Measurements from ENCODE around the gene TGM2.

The TGM2 gene

GRCh38 chr20:38170826-38171674, 6.0 kb upstream of the TGM2 start:
- TF ChIP-seq EZH2phosphoT487 (IDR thresholded peaks at IDR 0.05; ENCODE audit: low read length): no peak
- no peak for TF ChIP-seq EZH2 (optimal IDR thresholded peaks at IDR 0.05; ENCODE audit: low read depth, low read length)
- TF ChIP-seq CTCF (IDR thresholded peaks at IDR 0.05; ENCODE audit: low read length): no peak
- Histone ChIP-seq H3K4me1 (ENCODE audit: low read length) (peaks cover 10% of the 10 kb centered on the region; the same call in 1 of the 2 replicates), H3F3A (ENCODE audit: insufficient read depth, low read length) (no peaks in the 10 kb centered on the region), H3K9ac (ENCODE audit: low read length) (no peak overlapping the region), H3K79me2 (ENCODE audit: low read length) (no peaks in the 10 kb centered on the region), H3K9me2 (replicated peaks; ENCODE audit: insufficient read depth, low read length) (no peaks in the 10 kb centered on the region), H3K27me3 (replicated peaks; ENCODE audit: insufficient read depth, low read length) (no peaks in the 10 kb centered on the region), H3K4me3 (ENCODE audit: low read length) (no peak overlapping the region), H4K20me1 (ENCODE audit: insufficient read depth, low read length) (no peaks in the 10 kb centered on the region), H3K36me3 (replicated peaks; ENCODE audit: insufficient read depth, low read length) (no peaks in the 10 kb centered on the region), H3K9me3 (replicated peaks; ENCODE audit: insufficient read depth, low read length) (no peaks in the 10 kb centered on the region), H2AFZ (ENCODE audit: low read length) (no peak overlapping the region), H3K27ac (ENCODE audit: low read length) (no peak overlapping the region), H3K4me2 (ENCODE audit: low read depth, low read length) (no peak overlapping the region)
- no peak for DNase-seq

GRCh38 chr20:38170219-38170825, 5.3 kb upstream of the TGM2 start:
- Histone ChIP-seq H3K9me3 (replicated peaks; ENCODE audit: insufficient read depth, low read length) (no peaks in the 10 kb centered on the region), H3K4me1 (ENCODE audit: low read length) (peaks cover 15% of the 10 kb centered on the region; the same call in 1 of the 2 replicates), H4K20me1 (ENCODE audit: insufficient read depth, low read length) (no peaks in the 10 kb centered on the region), H3K27me3 (replicated peaks; ENCODE audit: insufficient read depth, low read length) (no peaks in the 10 kb centered on the region), H3K36me3 (replicated peaks; ENCODE audit: insufficient read depth, low read length) (no peaks in the 10 kb centered on the region), H3K9me2 (replicated peaks; ENCODE audit: insufficient read depth, low read length) (no peaks in the 10 kb centered on the region), H2AFZ (ENCODE audit: low read length) (no peak overlapping the region), H3K27ac (ENCODE audit: low read length) (no peak overlapping the region), H3K79me2 (ENCODE audit: low read length) (no peaks in the 10 kb centered on the region), H3K4me3 (ENCODE audit: low read length) (no peak overlapping the region), H3F3A (ENCODE audit: insufficient read depth, low read length) (no peaks in the 10 kb centered on the region), H3K9ac (ENCODE audit: low read length) (no peak overlapping the region), H3K4me2 (ENCODE audit: low read depth, low read length) (no peak overlapping the region; the same call in 1 of the 2 replicates)
- no peak for TF ChIP-seq EZH2 (optimal IDR thresholded peaks at IDR 0.05; ENCODE audit: low read depth, low read length)
- no peak for TF ChIP-seq EZH2phosphoT487 (IDR thresholded peaks at IDR 0.05; ENCODE audit: low read length)
- DNase-seq: no peak

GRCh38 chr20:38169636-38170193, 4.6 kb upstream of the TGM2 start:
- Histone ChIP-seq H3K4me2 (ENCODE audit: low read depth, low read length) (no peak overlapping the region; the same call in 1 of the 2 replicates), H3K9me2 (replicated peaks; ENCODE audit: insufficient read depth, low read length) (no peaks in the 10 kb centered on the region), H3K27ac (ENCODE audit: low read length) (no peak overlapping the region), H3K9ac (ENCODE audit: low read length) (no peak overlapping the region), H2AFZ (ENCODE audit: low read length) (no peak overlapping the region), H3K4me3 (ENCODE audit: low read length) (no peak overlapping the region), H3F3A (ENCODE audit: insufficient read depth, low read length) (no peaks in the 10 kb centered on the region), H3K27me3 (replicated peaks; ENCODE audit: insufficient read depth, low read length) (no peaks in the 10 kb centered on the region), H4K20me1 (ENCODE audit: insufficient read depth, low read length) (no peaks in the 10 kb centered on the region), H3K79me2 (ENCODE audit: low read length) (no peaks in the 10 kb centered on the region), H3K36me3 (replicated peaks; ENCODE audit: insufficient read depth, low read length) (no peaks in the 10 kb centered on the region), H3K9me3 (replicated peaks; ENCODE audit: insufficient read depth, low read length) (no peaks in the 10 kb centered on the region), H3K4me1 (ENCODE audit: low read length) (peaks cover 15% of the 10 kb centered on the region; the same call in 1 of the 2 replicates)
- TF ChIP-seq EZH2phosphoT487 (IDR thresholded peaks at IDR 0.05; ENCODE audit: low read length): no peak
- no peak for TF ChIP-seq EZH2 (optimal IDR thresholded peaks at IDR 0.05; ENCODE audit: low read depth, low read length)
- no peak for TF ChIP-seq CTCF (IDR thresholded peaks at IDR 0.05; ENCODE audit: low read length)
- peak; percentile 40 for DNase-seq
